Mesendoderm (in vitro differentiated cells): Measurements from ENCODE around the gene MYOF. TPM values are rescaled to one million over a fixed set of nuclear protein-coding genes. Genes with fewer than 3 reads are reported as not detected.

Experiments used
- DNase-seq: peaks from one replicate; pipeline ENCODE4 v3.0.0; 2013
- H2AK5ac ChIP-seq: 2 replicates; pipeline ENCODE4 v1.6.1; 2013; ENCODE audit warnings: low read length, inconsistent platforms
- H2BK120ac ChIP-seq: 2 replicates; pipeline ENCODE4 v1.6.1; 2013; ENCODE audit warnings: low read depth, mild to moderate bottlenecking, low read length, moderate library complexity, mixed read lengths
- H2BK15ac ChIP-seq: replicated peaks from 2 replicates; pipeline ENCODE4 v1.6.1; 2013; ENCODE audit warnings: low read depth, mild to moderate bottlenecking, moderate library complexity
- H2BK5ac ChIP-seq: 2 replicates; pipeline ENCODE4 v1.6.1; 2013; ENCODE audit warnings: low read length, inconsistent platforms
- H3K18ac ChIP-seq: 2 replicates; pipeline ENCODE4 v1.6.1; 2013; ENCODE audit warnings: mild to moderate bottlenecking, low read length, mixed read lengths
- H3K23ac ChIP-seq: one replicate; pipeline ENCODE4 v1.6.1; 2013; ENCODE audit warnings: low read length
- H3K27ac ChIP-seq: 2 replicates; pipeline ENCODE4 v1.5.1; 2013; ENCODE audit warnings: low read depth, mild to moderate bottlenecking, inconsistent platforms, low read length, moderate library complexity
- H3K27me3 ChIP-seq: 2 replicates; pipeline ENCODE4 v1.6.1; 2013; ENCODE audit warnings: low read length, control low read depth, mild to moderate bottlenecking, inconsistent platforms; ENCODE audit not compliant: insufficient read depth, poor library complexity
- H3K36me3 ChIP-seq: 2 replicates; pipeline ENCODE4 v1.6.1; 2013; ENCODE audit warnings: low read length, inconsistent platforms; ENCODE audit not compliant: control insufficient read depth, insufficient read depth
- H3K4ac ChIP-seq: one replicate; pipeline ENCODE4 v1.6.1; 2013; ENCODE audit warnings: low read depth, mild to moderate bottlenecking, low read length, moderate library complexity
- H3K4me1 ChIP-seq: 2 replicates; pipeline ENCODE4 v1.6.1; 2013; ENCODE audit warnings: low read depth, low read length, inconsistent platforms; ENCODE audit not compliant: control insufficient read depth
- H3K4me2 ChIP-seq: 2 replicates; pipeline ENCODE4 v1.6.1; 2013; ENCODE audit warnings: low read length
- H3K4me3 ChIP-seq: 2 replicates; pipeline ENCODE4 v1.5.1; 2013; ENCODE audit warnings: mild to moderate bottlenecking, low read length
- H3K56ac ChIP-seq: one replicate; pipeline ENCODE4 v1.6.1; 2013; ENCODE audit warnings: low read length
- H3K79me1 ChIP-seq: 2 replicates; pipeline ENCODE4 v1.6.1; 2013; ENCODE audit warnings: low read length, inconsistent platforms
- H3K79me2 ChIP-seq: 2 replicates; pipeline ENCODE4 v1.6.1; 2013; ENCODE audit warnings: mild to moderate bottlenecking, low read length; ENCODE audit not compliant: control insufficient read depth, insufficient read depth
- H3K9ac ChIP-seq: 2 replicates; pipeline ENCODE4 v1.6.1; 2013; ENCODE audit warnings: low read length, inconsistent platforms
- H4K5ac ChIP-seq: one replicate; pipeline ENCODE4 v1.6.1; 2013; ENCODE audit warnings: low read length
- H4K8ac ChIP-seq: one replicate; pipeline ENCODE4 v1.6.1; 2013; ENCODE audit warnings: low read depth, mild to moderate bottlenecking, control low read depth, low read length, moderate library complexity
- WGBS: extraction: QIAGEN DNeasy Blood & Tissue Kit; methylation state at CpG from one replicate; pipeline ENCODE4 v1.1.7; 2013; ENCODE audit warnings: low lambda C conversion rate, missing lambda C conversion rate; ENCODE audit not compliant: insufficient coverage; ENCODE audit errors: extremely low coverage; 5-methylcytosine and 5-hydroxymethylcytosine counted together
- small RNA-seq: library from polyadenylated mRNA; stranded (forward); fragments of <200 nt; extraction: miRNeasy Mini kit (QIAGEN cat#:217004); gene quantifications from one replicate; pipeline ENCODE3, GENCODE V24; 2013; ENCODE audit not compliant: insufficient read depth

MYOF gene

DNA sequence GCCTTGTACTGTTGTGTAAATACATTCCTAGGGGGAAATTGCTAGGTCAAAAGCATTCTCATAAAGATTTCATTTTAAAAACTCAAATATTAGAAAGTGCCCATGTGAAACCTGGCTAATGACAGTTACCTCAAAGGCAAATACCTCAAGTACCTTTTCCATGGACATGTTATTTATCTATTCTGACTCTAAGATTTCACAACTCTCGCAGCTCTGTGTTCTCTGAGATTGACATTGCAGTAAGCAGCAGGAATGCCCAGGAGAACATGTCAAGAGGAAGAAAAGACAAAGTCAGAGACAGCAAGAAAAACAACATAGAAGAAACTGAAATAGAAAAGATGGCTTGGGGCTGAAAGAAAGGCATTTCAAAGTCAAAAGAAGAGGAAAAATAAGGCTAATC lies 221.0 kb downstream of the MYOF start:
- Histone ChIP-seq H3K27ac (no peak overlapping the region), H2BK15ac (peak overlapping the region; percentile 28), H3K4me1 (no peaks in the 10 kb centered on the region), H3K4ac (no peak overlapping the region), H3K79me2 (no peaks in the 10 kb centered on the region), H3K79me1 (no peaks in the 10 kb centered on the region), H3K9ac (no peak overlapping the region), H4K8ac (peak overlapping the region; percentile 14), H3K56ac (no peak overlapping the region), H4K5ac (no peak overlapping the region), H3K23ac (no peak overlapping the region), H2BK120ac (peak overlapping the region; percentile 16), H3K36me3 (no peaks in the 10 kb centered on the region), H3K18ac (no peak overlapping the region), H2AK5ac (no peak overlapping the region), H3K4me3 (no peak overlapping the region), H3K27me3 (no peaks in the 10 kb centered on the region), H2BK5ac (no peak overlapping the region), H3K4me2 (no peak overlapping the region)
- no CpG with 5 or more reads among the region's 1 CpG for WGBS
- no peak for DNase-seq

DNA sequence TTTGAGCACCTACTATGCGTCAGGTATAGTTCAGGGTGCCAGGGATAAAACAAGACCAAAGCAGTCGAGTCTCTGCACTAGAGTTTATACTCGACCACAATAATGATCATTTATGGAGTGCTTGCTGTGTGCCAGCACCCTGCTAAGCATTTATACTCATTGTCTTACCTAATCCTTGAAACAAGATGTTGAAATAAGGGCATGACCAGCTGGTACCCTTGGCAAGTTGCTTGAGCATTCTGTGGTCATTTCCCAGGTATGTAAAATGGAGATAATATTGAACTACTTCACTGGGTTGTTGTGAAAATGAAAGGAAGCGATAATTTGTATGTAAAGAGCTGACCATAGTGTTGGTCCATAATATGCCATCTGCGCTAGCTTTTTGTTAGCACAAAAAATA lies 223.0 kb downstream of the MYOF start:
- Histone ChIP-seq H2BK15ac (no peak overlapping the region), H3K9ac (no peak overlapping the region), H2BK5ac (no peak overlapping the region), H3K4ac (no peak overlapping the region), H3K36me3 (no peaks in the 10 kb centered on the region), H3K27me3 (no peaks in the 10 kb centered on the region), H3K56ac (no peak overlapping the region), H3K18ac (no peak overlapping the region), H4K5ac (no peak overlapping the region), H4K8ac (no peak overlapping the region), H3K79me1 (no peaks in the 10 kb centered on the region), H3K4me3 (no peak overlapping the region), H3K4me2 (no peak overlapping the region), H3K27ac (no peak overlapping the region), H3K79me2 (no peaks in the 10 kb centered on the region), H2BK120ac (peak overlapping the region; percentile 65), H2AK5ac (peak overlapping the region; percentile 57), H3K4me1 (no peaks in the 10 kb centered on the region), H3K23ac (no peak overlapping the region)
- no peak for DNase-seq
- WGBS = no CpG with 5 or more reads among the region's 5 CpGs

Small RNA genes within 50 kb of the gene (small RNA-seq; reads per million reads assigned to genes)
- gene RNA5SP323 = not detected
